IPS-NIHi7 (cell line): Measurements from ENCODE around the gene PDLIM3.
"Not testable (repeated sequence)": the region's sequence is repeated elsewhere in the genome, so short reads cannot be mapped to it uniquely, and the experiment has no call there.

ENCODE experiments used
- DNase-seq: peaks from one replicate; pipeline ENCODE4 v3.0.0; 2012; ENCODE audit warnings: mixed read lengths; ENCODE audit errors: extremely low spot score

PDLIM3 gene

DNA sequence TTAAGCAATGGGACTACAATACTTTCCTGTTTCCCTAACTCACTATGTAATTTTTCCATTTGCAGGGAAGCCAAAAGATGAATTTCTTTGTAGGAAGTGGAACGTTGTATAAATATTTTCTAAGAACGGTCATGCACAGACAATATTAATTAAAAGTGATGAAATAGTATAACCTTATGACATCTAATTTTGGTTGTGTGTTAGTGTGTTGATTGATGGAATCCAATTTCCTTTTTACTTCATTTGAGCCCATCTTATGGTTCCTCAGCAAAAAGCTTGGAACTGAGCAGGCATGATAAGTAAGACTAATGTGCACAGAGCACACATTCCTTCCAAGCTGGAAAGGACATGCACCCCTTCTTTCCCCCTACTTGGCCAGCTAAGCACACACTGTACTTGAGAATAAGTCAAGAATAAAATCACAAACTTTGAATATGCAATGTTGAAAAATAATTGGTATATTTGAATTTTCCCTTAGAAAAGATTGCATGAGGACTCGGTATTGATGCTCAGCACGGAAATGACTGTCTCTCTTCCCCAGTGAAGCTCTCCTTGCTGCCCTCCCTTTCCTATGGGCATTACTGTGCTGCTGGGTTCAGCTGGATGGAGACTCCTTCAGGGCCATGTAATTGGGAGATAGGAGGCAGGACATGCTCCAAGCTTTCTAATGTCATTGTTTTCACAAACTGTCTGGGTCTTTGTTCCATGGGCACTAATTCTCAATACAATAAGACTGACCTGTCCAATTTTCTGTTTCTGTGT is 19.2 kb upstream of the PDLIM3 start:
- no peak for DNase-seq

GRCh38 chr4:185552254-185552653 is 16.9 kb upstream of the PDLIM3 start:
- DNase-seq = no peak

- DNase-seq = no peak
These were observed 15.6 kb upstream of the PDLIM3 start for GRCh38 chr4:185550933-185551332.

GRCh38 chr4:185549095-185549639 is 13.9 kb upstream of the PDLIM3 start:
- DNase-seq = no peak

GRCh38 chr4:185548587-185548986 is 13.3 kb upstream of the PDLIM3 start:
- DNase-seq = no peak

- DNase-seq = no peak
These were observed 11.0 kb upstream of the PDLIM3 start for GRCh38 chr4:185546335-185546734.

DNA sequence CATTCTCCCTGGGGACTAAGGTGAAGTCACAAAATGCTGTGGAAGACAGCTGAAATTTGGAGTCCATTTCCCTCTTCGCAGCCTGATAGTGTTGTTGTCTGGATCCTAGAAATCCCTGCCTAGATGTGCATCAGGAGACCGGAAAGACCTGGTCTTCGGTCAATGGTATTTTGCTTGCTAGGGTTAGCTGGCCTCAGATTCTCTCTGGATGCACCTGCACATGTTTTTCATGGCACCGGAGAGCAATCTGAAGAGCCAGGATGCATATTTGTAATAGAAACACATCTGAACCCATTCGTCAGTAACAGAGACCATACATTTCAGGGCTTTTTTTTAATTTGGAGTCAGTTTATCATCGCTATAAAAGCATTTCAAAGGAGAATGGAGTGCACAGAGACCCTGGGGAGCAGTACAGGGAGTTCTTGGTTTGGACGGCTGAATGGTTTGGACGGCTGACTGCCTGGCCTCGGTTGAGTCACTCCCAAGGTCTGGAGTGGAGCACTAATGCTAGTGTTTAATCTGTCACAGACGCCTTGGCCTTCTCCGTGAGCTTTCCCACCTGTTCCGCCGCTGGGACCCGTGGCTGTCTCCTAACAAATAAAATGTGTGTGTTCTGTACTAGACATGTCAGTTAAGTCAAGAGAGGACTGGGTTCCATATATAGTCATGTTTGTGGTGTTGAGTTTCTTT is 7.5 kb upstream of the PDLIM3 start:
- no peak for DNase-seq

DNA sequence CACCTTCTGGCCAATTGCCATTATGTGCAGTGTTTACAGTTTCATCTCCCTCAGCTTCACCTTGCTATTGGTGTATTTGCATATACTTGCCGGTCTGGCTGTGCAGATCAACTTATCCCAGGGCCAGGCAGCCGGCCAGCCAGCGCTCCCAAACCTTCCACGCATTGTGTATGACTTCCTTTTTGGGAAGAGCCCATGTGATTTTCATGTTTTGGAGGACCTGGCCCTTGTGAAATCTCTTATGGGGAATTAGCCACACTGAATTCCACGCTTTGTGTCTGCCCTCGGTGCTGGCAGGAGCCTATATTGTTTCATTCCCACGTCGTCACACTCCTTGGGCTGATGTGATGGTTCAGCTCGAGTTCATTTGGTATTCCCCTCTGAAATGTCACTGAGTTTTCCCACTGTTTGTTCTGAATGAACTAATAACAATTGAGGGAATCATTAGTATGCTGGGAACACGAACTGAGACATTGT is 6.0 kb upstream of the PDLIM3 start:
- no peak for DNase-seq

- no peak for DNase-seq
These were observed 5.3 kb upstream of the PDLIM3 start for GRCh38 chr4:185540487-185541120.

- DNase-seq = no peak
These were observed 4.7 kb upstream of the PDLIM3 start for GRCh38 chr4:185540040-185540439.

- DNase-seq = no peak
These were observed 3.5 kb upstream of the PDLIM3 start for GRCh38 chr4:185538806-185539205.

- DNase-seq = no peak
These were observed 1.1 kb upstream of the PDLIM3 start for GRCh38 chr4:185536411-185536709.

- no peak for DNase-seq
These were observed 504 bp upstream of the PDLIM3 start for GRCh38 chr4:185535612-185536410.

- DNase-seq = peak; percentile 60
These were observed 819 bp downstream of the PDLIM3 start for GRCh38 chr4:185534511-185534865.

DNA sequence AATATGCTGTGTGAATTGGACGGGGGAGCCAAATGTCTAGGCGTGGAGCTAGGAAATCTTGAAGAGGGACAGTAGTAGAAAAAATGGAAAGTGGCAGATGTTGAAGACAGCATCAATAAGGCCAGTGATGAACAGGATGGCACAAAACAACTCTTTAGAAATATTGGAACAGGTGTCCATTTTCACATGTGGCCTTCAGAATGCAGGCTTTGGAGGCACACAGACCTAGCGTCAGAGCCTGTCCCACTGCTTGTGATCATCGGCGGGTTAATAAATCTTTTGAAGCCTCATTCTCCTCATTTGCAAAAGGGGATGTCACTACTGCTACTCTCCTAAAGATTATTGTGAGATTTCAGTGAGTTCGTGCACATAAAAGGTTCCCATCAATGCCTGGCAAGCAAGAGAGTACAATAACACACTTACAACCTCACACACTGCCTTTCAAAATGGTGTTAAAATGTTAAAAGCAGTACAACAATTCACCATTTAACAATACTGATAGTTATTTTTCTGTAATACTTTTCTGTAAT is 2.4 kb downstream of the PDLIM3 start:
- no peak for DNase-seq

DNA sequence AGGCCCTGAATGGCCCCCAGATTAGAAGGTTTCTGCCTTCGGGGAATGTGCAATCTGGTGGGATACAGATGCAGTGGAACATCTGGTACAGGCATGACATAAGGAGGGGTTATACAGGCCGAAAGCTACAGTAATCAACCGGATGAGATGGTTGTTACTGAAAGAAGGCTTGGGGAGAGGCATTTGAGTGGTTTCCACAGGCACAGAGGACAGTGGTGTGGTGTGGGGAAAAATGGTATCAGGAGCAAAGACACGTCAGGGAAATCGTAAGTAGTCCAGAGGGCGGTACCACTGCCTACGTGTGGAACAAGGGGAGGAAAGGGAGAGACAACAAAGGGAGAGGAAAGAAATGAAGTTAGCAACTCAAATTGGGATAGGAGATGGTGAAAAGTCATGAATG is 3.0 kb downstream of the PDLIM3 start:
- no peak for DNase-seq

- DNase-seq = not testable (repeated sequence)
These were observed 3.7 kb downstream of the PDLIM3 start for GRCh38 chr4:185531654-185532053.

DNA sequence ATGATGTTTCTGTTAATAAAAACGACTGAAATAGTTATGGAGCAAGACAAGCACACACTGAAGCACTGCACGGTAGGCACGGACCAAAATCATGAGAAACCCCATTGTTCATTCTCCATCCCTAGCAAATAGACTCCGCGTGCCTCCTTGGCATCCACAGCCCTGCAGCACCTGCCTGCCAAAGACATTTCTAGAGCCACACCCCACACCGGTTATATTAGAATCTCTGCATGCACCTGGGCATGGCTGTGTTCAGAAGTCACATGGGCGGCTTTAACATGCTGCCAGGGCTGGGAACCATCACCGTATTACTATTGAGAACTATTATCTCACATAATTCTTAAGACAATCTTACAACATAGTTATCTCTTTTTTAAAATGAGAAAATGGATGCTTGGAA is 5.9 kb downstream of the PDLIM3 start:
- DNase-seq = no peak

- no peak for DNase-seq
These were observed 10.1 kb downstream of the PDLIM3 start for GRCh38 chr4:185524888-185525863.

GRCh38 chr4:185523862-185524261 is 11.4 kb downstream of the PDLIM3 start:
- DNase-seq = no peak
